Lower leg skin (tissue), 3 donors: ENCODE results near the gene SUMO3.

Experiments
- CTCF ChIP-seq, 3 donors: fragments of 450-650 bp; IDR thresholded peaks; one replicate each; pipeline ENCODE4 v1.5.1; 2016; ENCODE audit warnings: antibody characterized with exemption in 3 of 3, mild to moderate bottlenecking in 3 of 3, moderate library complexity in 2 of 3
- POLR2A ChIP-seq, 2 donors: fragments of 450-650 bp; IDR thresholded peaks; one replicate each; pipeline ENCODE4 v1.6.1; 2016 to 2017; ENCODE audit warnings: antibody characterized with exemption in 2 of 2, mild to moderate bottlenecking in 1 of 2, moderate library complexity in 1 of 2

- TF ChIP-seq CTCF (IDR thresholded peaks at IDR 0.05) = no peak
- TF ChIP-seq POLR2A (IDR thresholded peaks at IDR 0.05) = no peak
These were observed 929 bp downstream of the SUMO3 start for GRCh38 chr21:44816761-44817505.
